ENCODE results near the gene NELFB.
A peak's percentile ranks its signal among the peaks of the same experiment; 100 is the strongest.
"Not testable (repeated sequence)": the region's sequence is repeated elsewhere in the genome, so short reads cannot be mapped to it uniquely, and the experiment has no call there.

NELFB gene

GRCh38 chr9:137245450-137246421 is 9.4 kb upstream of the NELFB start:
- FAIRE-seq = no peak

GRCh38 chr9:137247135-137247915 is 7.8 kb upstream of the NELFB start:
- FAIRE-seq = no peak
- DNase-seq (ENCODE audit: insufficient read length, low spot score) = no peak

More at GRCh38 chr9:137245450-137246421, 9.4 kb upstream of the NELFB start:
- DNase-seq (ENCODE audit: insufficient read length, low spot score) = no peak

GRCh38 chr9:137247916-137248175 is 7.3 kb upstream of the NELFB start:
- DNase-seq (ENCODE audit: insufficient read length, low spot score) (no peak), FAIRE-seq (no peak)

GRCh38 chr9:137250329-137251193 is 4.6 kb upstream of the NELFB start:
- no peak for DNase-seq (ENCODE audit: insufficient read length, low spot score)
- FAIRE-seq = no peak

- FAIRE-seq = no peak
Measured at GRCh38 chr9:137251194-137251461, 4.0 kb upstream of the NELFB start, which contains the start of gene STPG3. TSS of gene STPG3 (plus strand) at chr9:137251286. CDS start at chr9:137251287, 1 bp downstream.

GRCh38 chr9:137251490-137252268 is 3.4 kb upstream of the NELFB start:
- FAIRE-seq = no peak
- DNase-seq (ENCODE audit: insufficient read length, low spot score) = no peak

More at GRCh38 chr9:137251194-137251461, 4.0 kb upstream of the NELFB start, which contains the start of gene STPG3:
- DNase-seq (ENCODE audit: insufficient read length, low spot score) = no peak

- DNase-seq (ENCODE audit: insufficient read length, low spot score) (no peak), FAIRE-seq (no peak)
Measured at GRCh38 chr9:137252555-137253506, 2.3 kb upstream of the NELFB start.

- FAIRE-seq = no peak
- DNase-seq (ENCODE audit: insufficient read length, low spot score) = no peak
Measured at GRCh38 chr9:137253717-137254623, 1.2 kb upstream of the NELFB start.

GRCh38 chr9:137255448-137256114 is 454 bp downstream of the NELFB start:
- FAIRE-seq = no peak
- peak; percentile 52 for DNase-seq (ENCODE audit: insufficient read length, low spot score)

GRCh38 chr9:137256362-137256761 is 1.2 kb downstream of the NELFB start:
- DNase-seq (ENCODE audit: insufficient read length, low spot score) (no peak), FAIRE-seq (no peak)

GRCh38 chr9:137256856-137257255 is 1.7 kb downstream of the NELFB start:
- no peak for FAIRE-seq

GRCh38 chr9:137262173-137262908 is 7.2 kb downstream of the NELFB start:
- DNase-seq (ENCODE audit: insufficient read length, low spot score); FAIRE-seq: not testable (repeated sequence)

More at GRCh38 chr9:137256856-137257255, 1.7 kb downstream of the NELFB start:
- DNase-seq (ENCODE audit: insufficient read length, low spot score) = no peak

GRCh38 chr9:137262909-137263285 is 7.8 kb downstream of the NELFB start:
- no peak for FAIRE-seq
- no peak for DNase-seq (ENCODE audit: insufficient read length, low spot score)

GRCh38 chr9:137263506-137263905 is 8.4 kb downstream of the NELFB start:
- FAIRE-seq (no peak), DNase-seq (ENCODE audit: insufficient read length, low spot score) (no peak)

GRCh38 chr9:137264067-137264466 is 8.9 kb downstream of the NELFB start:
- DNase-seq (ENCODE audit: insufficient read length, low spot score) (no peak), FAIRE-seq (no peak)

- DNase-seq (ENCODE audit: insufficient read length, low spot score) (no peak), FAIRE-seq (no peak)
Measured at GRCh38 chr9:137265496-137266161, 10.5 kb downstream of the NELFB start.
